GM21423 (cell line): ENCODE results near the gene ZNF254.
"Not testable (repeated sequence)": the region's sequence is repeated elsewhere in the genome, so short reads cannot be mapped to it uniquely, and the experiment has no call there.

Experiments used
- ATAC-seq: cut with Tn5 transposase; IDR thresholded peaks from one replicate; pipeline ENCODE4 v1.9.1; 2021; ENCODE audit warnings: mild to moderate bottlenecking, moderate library complexity; ENCODE audit not compliant: unreplicated experiment

ZNF254 gene

DNA sequence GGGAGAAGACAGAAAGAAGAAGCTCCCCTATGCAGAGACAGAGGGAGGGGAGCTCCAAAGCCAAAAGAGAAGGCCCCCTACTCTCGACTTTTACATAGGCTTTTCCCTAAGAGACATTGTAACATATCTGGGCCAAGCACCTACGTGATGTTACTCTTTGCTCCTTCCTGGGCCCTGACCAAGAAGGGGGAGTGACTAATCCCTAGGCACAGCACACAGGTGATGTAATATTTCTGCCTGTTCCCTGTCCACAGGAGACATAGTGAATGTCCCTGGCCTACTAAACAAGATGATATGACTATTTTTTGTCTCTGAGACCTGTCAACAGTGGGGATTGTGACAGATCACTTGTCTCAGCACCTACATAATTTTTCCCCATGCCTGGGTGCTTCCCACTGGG, 15.9 kb upstream of the ZNF254 start:
- no peak for ATAC-seq

DNA sequence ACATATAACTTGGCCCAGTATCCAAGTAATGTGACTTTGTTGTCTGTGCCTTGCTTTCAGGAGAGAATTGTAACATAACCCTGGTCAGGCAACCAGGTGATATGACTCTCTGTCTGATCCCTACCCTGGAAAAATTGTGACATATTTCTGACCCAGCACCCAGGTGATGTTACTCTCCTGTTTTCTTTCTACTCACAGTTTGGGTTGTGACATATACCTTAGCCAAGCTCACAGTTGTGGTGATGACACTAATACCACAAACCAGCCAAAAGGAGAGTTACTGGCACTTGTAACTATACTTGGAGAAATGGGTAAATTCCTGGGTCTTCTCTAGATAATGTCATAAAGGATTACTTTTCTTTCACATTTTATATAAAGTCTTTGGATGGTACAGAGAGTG, 14.3 kb upstream of the ZNF254 start:
- no peak for ATAC-seq

DNA sequence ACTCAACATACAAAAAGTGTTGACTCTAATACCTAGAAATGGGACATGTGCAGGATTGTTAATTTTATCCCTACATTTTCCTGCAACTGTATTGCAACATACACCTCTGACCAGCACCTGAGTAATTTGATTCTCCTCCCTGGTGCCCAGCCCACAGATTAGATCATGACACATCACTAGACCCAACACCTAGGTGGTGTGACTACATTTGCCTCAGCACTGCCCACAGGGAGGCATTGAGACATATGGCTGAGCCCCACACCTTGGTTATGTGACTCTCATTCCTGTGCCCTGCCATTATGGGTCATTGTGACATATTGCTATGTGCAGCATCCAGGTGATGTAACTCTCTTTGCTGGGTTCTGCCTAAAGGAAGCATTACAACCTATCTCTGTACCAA, 13.2 kb upstream of the ZNF254 start:
- no peak for ATAC-seq

DNA sequence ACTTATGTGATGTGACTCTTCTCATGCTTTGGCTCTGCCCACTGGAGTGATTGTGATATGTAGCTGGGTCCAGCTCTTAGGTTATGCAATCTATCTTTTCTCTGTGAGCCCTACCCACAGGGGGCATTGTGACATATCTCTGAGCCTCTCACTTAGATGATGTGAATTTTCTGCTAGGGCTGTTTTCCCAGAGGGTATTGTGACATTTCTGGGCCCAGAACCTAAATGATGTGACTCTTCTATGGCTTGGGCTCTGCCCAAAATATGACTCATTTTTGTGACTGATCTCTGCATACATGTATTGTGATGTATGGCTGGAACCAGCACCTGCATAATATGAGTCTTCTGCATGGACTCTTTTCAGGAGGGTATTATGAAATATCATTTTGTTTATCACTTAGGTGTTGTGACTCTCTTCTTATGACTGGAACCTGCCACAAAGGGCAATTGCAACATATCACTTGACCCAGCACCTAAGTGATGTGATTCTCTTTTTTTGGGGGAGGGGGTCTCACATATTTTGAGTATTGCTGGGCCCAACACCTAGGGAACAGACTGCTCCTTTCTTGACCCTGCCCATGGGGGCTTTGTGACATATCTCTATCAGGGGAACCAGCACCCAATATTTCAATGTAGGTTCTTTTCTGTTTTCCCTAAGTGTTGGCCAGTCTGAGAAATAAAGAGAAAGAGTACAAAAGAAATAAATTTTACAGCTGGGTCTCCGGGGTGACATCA, 12.1 kb upstream of the ZNF254 start:
- no peak for ATAC-seq

DNA sequence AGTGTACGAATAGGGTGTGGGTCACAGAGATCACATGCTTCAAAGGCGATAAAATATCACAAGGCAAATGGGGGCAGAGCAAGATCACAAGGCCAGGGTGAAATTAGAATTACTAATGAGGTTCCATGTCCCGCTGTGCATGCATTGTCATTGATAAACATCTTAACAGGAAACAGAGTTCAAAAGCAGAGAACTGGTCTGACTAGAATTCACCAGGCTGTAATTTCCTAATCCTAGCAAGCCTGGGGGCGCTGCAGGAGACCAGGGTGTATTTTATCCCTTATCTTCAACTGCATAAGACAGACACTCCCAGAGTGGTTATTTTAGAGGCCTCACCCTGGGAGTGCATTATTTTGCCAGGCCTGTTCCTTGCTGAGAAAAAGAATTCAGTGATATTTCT, 11.5 kb upstream of the ZNF254 start:
- not testable (repeated sequence) for ATAC-seq

DNA sequence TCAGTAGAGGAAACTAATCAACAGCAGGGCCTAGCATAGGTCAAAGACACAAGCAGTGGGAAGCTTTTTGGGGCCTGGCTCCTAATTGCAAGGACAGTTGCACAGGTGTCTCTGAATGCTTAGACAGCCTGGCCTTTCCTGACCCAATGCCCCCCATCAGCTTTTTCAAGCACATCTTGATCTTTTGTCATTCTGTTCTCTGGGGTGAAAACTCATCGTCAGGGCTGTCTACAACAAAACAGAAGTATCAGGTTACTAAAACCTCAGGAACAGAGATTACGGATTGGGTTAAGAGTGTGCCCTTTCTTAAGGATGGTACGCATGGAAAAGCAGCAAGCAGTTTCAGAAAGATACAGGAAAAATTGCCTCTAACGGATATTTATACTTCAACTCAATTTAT, 8.3 kb upstream of the ZNF254 start:
- no peak for ATAC-seq

DNA sequence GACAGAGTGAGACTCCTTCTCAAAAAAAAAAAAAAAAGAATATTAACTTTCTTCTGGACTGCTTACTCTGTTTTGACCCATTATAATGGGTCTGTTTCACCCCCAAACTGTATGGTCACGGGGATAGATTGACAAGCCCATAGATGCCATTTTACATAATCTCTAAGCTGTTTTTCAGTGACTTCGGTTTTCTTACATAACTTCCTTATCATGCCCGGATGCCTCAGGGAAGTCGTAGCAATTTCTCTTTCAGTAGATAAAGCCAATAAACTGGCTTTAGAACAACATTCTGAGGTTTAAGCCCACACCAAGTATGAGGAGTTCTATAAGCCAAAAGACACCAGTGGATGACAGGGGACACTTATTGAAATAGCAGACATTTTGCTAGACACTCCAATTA, 5.9 kb upstream of the ZNF254 start:
- no peak for ATAC-seq

DNA sequence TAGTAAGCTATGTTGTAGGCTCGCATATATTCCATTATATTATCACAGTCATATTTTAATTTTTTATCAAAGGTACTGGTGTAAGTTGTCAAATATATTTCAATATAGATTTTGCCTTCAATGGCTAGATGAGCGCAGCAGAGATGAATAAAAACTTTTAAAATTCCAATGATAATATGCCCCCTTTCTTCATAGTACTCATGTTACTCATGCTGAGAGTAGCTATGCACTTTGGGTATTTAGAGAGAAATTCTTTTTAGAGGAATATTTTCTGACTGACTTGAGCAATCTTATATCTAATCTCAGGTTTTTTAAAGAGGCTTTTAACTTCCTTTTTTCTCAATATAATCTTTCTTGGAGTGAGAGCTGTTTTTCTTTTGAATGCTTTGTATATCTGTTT, 11.4 kb downstream of the ZNF254 start:
- no peak for ATAC-seq

DNA sequence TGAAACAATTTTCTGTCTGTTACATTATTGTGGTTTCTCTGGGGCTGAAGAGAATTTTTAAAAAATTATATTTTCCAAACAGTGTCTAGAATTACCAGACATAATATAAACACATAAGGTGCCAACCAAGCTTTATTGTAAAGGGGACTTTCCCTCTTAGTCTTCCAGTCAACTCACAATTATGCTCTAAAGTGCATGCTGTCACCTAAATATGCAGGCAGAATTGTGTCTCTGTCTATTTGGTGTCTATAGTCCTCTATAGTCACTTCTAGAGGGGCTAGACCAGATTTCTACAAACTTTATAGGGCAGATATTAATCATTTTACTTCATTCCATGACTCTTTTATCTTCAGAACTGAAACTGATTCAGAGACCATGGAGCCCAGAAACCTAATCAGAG, 12.8 kb downstream of the ZNF254 start:
- no peak for ATAC-seq

DNA sequence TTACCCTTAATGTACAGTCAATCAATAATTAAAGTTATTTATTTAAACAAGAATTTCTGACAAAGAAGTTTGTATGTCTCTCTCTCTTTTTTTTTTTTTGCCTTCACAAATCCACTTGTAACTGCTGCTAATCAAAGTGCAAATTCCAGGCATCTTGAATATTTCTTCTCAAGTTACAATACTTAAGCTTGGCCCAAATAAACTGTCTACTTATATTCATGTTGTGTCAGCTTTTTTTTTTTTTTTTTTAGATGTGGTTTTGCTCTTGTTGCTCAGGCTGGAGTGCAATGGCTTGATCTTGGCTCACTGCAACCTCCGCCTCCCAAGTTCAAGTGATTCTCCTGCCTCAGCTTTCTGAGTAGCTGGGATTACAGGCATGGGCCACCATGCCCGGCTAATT, 13.6 kb downstream of the ZNF254 start:
- not testable (repeated sequence) for ATAC-seq

DNA sequence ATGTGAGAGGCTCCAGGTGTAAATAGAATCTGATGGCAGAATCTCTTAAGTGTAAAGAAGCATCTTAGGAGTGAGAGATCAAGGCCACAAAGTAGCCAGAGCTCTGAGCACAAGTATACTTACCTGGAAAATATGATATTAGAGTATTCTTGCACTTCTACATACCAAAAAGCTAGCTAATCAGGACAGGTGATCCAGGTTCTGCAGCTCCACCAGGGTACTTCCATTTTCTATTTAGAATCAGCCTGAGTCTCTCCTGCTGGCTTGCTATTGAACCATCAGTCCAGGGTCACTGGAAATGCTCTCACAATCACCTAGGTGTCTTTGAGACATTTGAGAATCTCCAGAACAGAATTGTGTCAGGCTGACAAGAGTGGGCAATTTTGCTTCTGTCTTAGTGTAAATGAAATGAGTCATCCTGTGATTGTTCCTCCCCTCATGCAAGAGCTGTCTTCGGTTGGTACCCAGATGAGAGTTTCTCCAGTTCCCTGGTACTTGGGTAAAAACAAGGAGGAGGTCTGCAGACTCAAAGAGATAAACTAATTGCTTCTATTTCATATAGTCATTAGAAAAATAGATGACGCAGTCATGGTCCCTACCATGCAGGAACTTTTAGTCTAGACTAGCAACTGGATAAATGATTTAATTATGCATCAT, 14.6 kb downstream of the ZNF254 start:
- ATAC-seq: no peak

DNA sequence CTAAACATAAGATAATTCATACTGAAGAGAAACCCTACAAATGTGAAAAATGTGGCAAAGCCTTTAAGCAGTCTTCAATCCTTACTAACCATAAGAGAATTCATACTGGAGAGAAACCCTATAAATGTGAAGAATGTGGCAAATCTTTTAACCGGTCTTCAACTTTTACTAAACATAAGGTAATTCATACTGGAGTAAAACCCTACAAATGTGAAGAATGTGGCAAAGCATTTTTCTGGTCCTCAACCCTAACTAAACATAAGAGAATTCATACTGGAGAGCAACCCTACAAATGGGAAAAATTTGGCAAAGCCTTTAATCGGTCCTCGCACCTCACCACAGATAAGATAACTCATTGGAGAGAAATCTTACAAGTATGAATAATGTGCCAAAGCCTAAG, 40.6 kb downstream of the ZNF254 start:
- no peak for ATAC-seq

DNA sequence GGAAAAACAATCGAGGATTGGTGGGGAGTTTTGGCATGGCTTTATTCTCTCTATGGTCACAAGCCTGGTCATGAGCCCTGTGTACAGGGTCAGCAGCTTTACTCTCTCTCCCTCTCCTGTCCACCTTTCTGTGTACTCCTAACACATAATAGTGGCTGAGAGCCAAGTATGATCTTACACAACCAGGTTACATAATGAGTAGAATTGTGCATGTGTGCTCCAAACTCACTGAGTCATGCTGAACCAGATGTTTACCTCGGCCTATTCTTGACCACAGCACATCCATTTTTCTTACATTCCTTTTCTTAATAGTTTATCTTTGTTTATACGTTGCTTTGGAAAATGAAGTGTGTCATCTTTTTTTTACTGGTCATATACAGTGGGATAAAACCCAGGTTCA, 53.1 kb downstream of the ZNF254 start:
- no peak for ATAC-seq

DNA sequence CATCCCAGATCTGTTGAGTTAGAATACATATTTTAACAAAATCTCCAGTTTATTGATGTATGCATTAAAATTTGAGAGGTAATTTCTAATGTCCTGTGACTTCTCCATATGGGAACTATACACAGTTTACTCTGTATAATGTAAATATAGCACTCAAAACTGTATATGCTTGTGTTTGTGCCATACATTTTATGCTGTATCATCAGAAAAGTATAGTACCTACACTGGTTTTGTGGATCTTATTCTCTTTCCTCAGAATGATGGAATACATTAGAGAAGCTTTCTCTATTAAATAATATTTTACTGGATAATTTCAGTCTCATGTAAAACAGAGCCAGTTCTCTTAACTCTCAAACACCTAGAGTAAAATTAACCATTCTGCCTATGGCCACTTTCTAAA, 53.6 kb downstream of the ZNF254 start:
- no peak for ATAC-seq

DNA sequence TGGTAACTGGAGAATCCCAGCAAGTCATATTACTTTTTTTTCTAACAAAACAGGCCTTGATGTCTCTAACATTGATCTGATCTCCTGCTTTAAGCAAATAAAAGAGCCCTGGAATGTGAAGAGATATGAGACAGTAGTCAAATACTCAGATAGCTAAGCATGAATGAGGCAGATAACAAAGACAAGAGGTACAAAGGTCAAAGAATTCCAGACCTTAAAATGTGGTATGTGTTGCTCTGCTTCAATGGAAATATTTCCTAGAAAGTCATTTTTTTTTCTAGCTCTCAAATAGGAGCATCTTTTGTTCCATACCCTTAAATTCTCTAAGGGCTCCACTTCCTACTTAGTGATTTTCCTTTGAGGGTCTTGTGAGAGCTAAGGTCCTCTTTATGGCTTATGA, 54.6 kb downstream of the ZNF254 start:
- no peak for ATAC-seq

DNA sequence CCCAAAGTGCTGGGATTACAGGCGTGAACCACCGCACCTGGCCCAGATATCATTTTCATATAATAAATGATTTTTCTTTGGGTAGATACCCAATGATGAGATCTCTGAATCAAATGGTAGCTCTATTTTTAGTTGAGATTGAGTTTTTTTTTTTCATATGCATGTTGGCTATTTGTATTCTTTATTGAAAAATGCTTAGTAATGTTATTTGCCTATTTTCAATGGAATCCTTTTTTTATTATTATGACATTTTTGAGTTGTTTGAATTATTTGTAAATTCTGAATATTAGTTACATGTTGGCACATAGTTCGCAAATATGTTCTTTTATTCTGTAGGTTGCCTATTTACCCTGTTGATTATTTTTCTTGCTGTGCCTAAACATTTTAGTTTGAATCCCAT, 55.8 kb downstream of the ZNF254 start:
- ATAC-seq: no peak

DNA sequence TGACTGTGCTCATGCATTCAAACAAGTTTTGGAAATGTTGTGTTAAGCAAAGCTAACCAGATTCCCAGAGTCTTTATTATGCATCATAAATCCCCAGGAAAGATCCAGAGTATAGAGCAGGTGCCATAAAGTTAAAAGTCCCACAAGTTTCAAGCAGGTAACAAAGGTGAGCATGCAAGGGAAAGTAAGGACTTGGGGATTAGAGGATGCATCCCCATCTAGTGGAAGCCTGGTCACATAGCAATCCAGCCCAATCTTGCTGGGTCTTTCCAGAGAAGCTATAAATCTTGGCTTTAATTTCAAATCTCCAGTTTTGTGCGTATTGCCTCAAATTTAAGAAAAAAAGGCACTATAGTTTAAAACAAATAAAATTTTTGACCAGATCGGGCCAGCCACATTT, 72.7 kb downstream of the ZNF254 start:
- no peak for ATAC-seq

DNA sequence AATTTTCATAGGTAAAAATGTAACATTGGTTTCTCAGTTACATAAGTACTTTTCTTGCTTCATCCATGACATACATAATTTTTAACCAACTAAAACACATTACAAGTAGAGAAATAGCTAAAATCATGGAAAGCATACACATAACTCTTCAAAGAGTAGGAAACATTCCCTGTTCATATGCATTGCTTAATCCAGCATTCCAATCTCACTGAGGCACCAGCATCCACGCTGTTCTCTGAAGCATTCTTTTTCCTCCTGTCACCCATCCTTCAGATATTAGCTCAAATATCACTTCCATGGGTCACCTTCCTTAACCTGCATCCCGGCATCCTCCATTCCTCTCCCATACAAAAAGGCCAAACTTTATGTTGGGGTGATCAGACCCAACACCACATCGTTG, 79.1 kb downstream of the ZNF254 start:
- ATAC-seq: no peak

DNA sequence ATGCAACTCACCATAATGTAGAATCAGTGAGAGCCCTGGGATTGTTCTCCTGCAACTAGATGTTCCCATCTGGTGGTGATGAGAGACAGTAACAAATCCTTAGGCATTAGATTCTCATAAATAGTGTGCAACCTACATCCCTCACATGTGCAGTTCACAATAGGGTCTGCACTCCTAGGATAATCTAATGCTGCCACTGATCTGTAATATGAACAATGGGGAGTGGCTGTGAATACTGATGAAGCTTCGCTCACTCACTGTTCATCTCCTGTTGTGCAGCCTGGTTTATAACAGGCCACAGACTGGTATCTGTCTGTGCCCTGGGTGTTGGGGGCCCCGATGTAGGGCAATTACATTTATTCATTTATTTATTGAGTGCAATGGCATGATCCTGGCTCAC, 86.9 kb downstream of the ZNF254 start:
- ATAC-seq: no peak

DNA sequence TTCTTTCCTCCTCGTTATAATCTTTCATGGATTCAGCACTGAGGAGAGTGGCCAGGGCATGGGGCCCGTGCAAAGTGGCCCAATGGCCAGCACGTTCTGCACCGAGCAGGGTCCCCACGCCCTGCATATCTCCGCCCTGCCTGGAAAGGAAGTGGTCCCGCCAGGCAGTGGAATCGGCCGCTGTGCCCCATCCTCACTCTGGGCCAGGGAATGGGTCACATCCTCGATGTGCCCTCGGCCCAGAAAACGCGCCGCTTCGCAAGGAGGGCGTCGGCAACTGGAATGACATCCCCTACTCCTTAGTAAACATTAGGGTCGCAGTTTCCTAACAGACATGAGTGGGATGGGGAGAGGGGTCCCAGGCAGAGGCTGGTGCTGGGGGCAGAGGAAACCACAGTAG, 90.7 kb downstream of the ZNF254 start:
- no peak for ATAC-seq

DNA sequence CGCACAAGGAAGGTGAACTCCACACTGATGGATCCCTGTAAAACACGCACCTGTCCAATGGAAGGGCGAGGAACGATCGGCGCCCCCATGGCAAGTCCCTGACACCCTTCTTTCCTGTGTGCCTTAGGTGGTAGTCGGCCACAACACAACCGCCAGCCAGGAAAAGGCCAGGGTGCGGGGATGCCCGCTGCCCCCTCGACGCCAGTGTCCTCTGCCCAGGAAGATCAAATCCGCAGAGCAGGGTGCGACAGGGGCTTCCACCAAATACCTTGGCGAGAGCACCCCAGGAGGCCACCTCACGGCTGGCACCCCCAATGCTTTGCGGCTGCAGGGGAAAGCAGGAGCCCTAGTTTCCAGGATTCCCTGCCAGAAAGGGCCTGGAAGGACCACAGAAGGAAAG, 91.2 kb downstream of the ZNF254 start:
- ATAC-seq: no peak
